GM21619 (cell line): ENCODE measurements around the gene MRTFA.
"Not testable (repeated sequence)": the region's sequence is repeated elsewhere in the genome, so short reads cannot be mapped to it uniquely, and the experiment has no call there.

Experiments
- ATAC-seq: cut with Tn5 transposase; IDR thresholded peaks from one replicate; pipeline ENCODE4 v1.9.1; 2021; ENCODE audit not compliant: unreplicated experiment

The MRTFA gene

DNA sequence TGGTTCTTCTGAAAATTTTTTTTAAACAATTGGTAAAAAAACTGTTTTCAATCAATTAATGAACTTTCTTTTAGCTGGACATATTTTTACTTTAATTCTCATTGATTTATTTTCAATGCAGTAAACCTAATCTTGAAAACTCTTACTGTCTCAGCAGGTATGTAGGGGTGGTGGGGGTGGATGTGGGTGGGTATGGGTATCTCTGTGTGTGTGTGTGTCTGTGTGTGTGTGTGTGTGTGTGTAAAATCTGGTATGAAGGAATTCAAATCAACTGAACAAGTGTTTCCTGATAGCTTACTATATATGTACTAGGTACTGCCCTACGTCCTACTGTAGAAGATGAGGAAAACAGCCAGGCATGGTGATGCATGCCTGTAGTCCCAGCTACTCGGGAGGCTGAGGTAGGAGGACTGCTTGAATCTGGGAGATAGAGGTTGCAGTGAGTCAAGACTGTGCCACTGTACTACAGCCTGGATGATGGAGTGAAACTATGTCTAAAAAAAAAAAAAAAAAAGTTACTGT lies 75.5 kb downstream of the MRTFA start:
- ATAC-seq = no peak

DNA sequence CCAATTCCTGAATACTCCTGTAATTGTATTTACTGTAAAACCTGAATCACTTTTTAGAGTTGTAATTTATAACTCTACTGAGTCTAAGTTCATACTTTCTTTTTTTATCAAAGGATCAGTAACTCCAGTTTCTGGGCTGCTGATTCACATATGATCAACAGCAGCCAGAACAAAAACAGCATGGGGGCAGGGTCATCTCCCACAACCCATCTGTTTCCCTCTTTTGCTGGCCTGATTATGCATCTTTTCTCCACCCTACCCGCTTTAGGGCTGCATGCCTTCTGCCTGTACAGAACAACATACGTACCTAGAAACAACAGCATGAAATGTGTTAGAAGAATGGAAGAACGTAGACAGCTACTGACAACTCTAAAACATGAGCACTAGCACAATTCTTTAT lies 76.0 kb downstream of the MRTFA start:
- ATAC-seq = no peak

DNA sequence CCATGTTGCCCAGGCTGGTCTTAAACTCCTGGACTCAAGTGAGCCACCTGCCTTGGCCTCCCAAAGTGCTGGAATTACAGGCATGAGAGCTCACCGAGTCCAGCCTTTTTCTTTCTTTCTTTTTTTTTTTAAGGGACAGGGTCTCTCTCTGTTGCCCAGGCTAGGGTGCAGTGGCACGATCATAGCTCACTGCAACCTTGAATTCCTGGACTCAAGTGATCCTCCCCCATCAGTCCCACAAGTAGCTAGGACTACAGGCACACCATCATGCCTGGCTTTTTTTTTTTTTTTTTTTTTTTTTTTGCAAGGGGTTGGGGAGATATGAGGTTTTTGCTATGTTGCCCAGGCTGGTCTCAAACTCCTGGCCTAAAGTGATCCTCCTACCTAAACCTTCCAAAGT lies 78.5 kb downstream of the MRTFA start:
- ATAC-seq = no peak

DNA sequence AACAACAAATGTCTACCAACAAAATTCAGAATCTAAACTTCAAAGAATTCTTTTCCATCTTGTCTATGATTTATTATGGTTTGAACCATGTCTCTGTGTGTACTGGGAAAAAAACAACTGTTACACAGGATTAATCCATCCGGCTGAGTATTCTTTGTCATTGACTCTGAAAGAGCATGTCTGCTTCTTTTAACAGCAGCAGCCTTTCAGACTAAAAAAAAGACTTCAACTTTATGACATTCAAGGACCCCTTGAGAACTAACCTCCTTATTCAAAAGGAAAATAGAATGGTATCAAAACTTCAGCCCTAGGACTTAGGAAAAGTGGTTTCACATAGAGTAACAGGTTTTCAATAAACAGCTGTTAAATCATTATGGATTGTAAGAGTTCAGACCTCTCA lies 79.9 kb downstream of the MRTFA start:
- ATAC-seq = no peak

DNA sequence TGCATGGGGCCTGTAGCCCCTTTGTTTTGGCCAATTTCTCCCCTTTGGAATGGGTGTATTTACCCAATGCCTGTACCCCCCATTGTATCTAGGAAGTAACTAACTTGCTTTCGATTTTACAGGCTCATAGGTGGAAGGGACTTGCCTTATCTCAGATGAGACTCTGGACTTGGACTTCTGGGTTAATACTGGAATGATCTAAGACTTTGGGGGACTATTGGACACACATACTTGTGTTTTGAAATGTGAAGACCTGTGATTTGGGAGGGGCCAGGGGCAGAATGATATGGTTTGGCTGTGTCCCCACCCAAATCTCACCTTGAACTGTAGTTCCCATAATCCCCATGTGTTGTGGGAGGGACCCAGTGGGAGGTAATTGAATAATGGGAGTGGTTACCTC lies 82.5 kb downstream of the MRTFA start:
- not testable (repeated sequence) for ATAC-seq

DNA sequence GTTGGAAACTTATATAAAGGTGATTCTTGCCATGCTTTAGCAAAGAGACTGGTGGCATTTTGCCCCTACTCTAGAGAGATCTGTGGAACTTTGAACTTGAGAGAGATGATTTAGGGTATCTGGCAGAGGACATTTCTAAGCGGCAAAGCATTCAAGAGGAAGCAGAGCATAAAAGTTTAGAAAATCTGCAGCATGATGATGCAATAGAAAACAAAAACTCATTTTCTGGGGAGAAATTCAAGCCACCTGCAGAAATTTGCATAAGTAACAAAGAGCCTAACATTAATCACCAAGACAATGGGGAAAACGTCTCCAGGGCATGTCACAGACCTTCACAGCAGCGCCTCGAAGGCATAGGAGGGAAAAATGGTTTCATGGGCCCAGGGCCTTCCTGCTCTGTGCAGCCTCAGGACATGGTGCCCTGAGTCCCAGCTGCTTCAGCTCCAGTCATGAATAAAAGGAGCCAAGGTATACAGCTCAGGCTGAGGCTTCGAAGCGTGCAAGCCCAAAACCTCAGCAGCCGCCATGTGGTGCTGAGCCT lies 83.4 kb downstream of the MRTFA start:
- no peak for ATAC-seq

DNA sequence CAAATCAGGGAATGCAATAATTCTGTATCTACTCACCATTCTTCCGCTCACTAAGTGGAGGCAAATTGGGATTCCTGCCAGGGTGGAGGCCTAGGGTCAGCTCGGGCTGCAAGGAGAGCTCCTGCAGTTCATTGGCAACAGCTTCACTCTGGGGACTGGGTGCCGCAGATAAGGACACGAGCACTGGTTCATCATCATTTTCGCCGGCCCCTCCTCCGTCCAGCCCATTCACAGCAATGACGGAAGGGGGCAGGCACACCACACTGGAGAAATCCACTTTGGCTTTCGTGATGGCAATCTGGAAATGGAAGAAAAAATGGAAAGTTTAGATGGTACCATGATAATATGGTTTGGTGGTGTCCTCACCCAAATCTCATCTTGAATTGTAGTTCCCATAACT lies 84.4 kb downstream of the MRTFA start:
- no peak for ATAC-seq

DNA sequence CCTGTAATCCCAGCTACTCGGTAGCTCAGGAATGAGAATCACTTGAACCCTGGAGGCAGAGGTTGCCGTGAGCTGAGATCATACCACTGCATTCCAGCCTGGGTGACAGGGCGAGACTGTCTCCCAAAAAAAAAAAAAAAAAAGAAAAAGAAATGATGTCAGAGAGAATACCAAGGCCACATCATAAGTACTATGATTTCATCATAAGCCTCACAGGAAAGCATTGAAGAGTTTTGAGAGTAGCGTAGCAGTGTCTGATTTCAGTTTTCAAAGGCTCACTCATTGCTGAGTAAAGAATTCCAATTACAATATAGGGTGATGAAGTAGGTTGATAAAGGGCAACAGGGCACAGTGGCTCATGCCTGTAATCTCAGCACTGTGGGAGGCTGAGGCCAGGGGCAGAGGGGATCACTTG lies 88.8 kb downstream of the MRTFA start:
- ATAC-seq = no peak

DNA sequence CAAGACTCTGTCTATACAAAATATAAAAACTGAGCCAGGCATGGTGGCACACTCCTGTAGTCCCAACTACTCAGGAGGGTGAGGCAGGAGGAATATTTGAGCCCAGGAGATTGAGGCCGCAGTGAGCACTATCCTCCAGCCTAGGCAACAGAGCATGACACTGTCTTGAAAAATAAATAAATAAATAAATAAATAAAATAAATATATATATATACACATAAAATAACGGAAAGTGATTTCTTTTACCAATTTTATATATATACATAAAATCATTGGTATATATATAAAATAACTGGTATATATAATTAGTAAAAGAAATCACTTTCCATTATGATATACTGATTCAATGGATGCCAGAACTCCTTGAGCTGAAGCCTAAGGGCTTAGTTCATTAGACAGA lies 91.8 kb downstream of the MRTFA start:
- no peak for ATAC-seq

DNA sequence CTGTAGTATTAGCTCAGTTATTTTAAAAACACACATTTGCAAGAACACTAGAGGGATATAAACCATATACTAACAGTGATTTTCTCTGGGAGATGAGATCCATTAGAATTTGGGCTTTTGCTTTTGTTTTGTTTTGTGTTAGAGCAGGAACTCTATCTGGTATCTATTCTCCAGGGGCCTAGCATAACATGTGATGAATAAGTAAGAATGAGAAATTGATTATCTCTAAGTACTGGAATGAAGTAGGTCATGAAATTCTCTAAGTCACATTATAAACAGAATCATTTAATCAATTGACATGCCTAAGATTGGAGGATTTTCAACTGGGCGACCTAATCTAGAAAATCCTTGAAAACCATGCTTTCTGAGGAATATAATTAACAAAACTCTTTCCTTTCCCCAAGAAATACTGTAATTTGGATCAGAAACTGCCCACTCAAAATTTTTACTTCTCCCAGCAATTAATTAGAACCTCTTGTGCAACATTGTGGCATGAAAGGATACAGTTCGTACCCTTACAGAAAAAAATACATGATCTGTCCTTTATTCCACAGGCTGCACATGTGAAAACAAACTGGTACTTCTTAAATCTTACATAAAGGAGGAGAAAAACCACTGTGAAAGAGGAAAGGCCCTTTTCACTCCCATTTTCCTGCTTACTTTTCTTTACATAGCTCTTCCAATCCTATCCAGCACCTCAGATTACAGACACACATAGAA lies 93.5 kb downstream of the MRTFA start:
- no peak for ATAC-seq

DNA sequence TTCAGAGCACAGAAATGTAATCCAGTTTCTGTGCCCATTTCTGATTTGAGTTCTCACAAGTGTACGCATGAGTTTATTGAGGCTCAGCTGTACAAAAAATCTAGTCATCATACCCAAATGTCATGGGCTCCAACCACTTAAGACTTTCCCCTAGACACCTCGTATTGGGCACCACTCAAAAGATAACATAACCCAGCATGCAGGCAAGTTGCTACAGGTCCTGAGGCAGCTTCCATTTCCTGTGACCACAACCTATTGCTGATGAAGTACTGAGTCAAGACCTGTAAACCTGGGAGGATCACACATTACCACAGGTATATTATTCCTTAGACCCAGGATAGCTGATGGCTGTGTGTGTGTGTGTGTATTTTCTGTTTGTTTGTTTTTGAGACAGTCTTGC lies 95.2 kb downstream of the MRTFA start:
- ATAC-seq = no peak

DNA sequence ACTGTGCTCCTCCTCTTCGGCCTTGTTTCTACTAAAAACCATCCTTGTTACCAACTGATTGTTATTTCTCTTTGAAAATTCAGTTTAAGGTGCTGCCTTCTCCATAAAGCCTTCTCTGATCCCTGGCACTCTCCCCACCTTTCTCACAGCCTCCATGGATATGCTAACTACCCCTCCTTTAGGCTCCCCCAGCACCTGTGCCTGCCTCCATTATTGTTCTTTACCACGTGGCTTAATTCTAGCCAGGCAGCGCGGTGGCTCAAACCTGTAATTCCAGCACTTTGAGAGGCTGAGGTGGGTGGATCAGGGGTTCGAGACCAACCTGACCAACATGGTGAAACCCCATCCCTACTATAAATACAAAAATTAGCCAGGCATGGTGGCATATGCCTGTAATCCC lies 96.3 kb downstream of the MRTFA start:
- ATAC-seq = no peak

DNA sequence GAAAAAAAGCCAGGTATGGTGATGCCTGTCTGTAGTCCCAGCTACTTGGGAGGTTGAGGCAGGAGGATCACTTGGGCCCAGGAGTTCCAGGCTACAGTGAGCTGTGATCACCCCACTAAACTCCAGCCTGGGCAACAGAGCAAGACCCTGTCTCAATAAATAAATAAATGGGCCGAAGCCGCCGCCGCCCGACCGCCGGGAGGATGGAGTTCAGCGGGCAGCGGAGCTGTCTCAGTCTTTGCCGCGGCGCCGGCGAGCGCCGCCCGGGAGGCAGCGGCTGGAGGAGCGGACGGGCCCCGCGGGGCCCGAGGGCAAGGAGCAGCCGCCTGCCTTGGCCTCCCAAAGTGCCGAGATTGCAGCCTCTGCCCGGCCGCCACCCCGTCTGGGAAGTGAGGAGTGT lies 100.4 kb downstream of the MRTFA start:
- not testable (repeated sequence) for ATAC-seq

DNA sequence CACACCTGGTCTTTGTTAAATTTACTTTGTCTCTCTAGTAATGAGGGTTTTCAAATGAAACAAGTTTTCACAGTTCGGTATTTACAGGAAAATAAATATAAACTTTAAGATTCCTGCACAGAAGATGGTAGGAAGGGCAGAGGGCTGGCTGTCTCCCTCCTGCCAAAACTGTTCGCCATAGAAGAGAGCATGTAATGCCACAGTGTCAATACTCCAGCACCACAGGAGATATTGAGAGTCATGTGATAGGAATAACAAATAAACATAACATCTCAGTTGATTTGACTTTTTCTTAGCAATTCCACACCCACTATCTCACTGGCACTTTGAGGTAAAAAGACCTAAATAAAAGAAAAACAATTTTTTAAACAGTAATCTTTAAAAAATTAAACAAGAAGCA lies 100.9 kb downstream of the MRTFA start:
- ATAC-seq = no peak

DNA sequence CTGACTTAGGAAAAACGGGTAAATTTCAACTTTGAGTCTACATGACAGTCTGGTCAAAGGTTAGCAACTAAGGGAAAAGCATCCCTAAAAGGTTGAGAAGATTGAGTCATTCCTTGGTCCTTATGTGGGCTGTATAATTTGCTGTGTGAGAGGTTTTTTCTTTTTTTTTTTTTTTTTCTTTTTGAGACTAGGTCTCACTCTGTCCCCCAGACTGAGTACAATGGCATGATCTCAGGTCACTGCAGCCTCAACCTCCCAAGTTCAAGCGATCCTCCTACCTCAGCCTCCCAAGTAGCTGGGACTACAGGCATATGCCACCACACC lies 101.4 kb downstream of the MRTFA start:
- ATAC-seq = no peak

DNA sequence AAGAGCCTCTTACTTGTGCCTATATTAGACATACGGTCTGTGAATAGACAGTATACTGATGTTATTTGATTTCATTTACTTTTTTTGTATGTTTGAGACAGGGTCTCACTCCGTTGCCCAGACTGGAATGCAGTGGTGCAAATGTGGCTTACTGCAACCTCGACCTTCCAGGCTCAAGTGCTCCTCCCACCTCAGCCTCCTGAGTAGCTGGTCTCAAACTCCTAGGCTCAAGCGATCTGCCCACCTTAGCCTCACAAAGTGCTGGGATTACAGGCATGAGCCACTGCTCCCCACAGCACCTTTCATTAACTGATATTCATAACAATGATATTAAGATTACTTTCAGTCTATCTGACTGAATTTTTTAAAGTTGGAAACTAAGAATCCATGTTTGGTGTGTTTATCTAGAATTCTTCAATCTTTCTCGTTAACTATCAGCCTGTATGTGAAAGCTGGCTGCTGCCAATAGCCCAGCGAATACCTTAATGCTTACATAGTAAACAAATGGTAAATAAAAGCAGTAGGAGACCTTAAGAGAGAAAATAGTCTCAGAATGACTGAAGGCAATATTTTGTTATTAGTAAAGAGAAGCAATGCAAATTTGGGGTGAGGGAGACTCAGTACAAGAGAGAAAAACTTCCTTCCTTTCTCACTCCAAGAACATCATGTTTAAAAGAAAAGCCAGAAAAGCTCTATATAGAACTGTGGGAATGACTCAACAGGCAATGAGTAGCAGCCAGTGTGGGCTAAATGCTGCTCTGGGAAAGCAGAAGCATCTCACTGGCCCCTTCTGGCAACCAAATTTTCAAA lies 101.9 kb downstream of the MRTFA start:
- no peak for ATAC-seq

DNA sequence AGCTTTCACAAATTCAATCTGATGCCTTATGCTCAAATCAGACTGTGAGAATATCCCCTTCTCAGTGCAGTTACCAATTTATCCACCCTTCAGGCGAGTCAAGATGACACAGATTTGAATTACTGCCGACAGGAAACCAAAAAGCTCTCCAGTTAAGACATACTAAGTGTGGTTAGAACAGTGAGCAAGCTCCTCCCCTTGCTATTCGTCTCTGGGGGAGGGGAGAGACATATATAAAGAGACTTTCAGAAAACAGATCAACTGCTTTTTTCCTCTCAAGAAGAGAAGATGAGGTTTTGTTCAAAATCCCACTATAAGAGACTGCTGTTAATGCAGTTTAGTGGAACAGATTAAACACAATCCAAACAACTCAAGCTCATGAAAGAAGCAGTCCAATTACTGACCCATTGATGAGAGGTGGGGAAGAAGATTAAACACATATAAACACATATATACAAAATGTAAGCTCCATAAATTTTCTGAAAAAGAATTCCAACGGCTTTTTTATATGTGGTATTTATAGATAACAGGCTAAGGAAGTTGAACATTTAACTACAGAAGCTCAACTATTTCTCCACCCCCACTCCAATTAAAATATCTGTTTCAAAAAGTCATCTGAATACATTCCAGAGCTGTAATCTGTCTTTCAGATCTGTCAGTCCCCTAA lies 102.7 kb downstream of the MRTFA start:
- ATAC-seq = peak; percentile 78

DNA sequence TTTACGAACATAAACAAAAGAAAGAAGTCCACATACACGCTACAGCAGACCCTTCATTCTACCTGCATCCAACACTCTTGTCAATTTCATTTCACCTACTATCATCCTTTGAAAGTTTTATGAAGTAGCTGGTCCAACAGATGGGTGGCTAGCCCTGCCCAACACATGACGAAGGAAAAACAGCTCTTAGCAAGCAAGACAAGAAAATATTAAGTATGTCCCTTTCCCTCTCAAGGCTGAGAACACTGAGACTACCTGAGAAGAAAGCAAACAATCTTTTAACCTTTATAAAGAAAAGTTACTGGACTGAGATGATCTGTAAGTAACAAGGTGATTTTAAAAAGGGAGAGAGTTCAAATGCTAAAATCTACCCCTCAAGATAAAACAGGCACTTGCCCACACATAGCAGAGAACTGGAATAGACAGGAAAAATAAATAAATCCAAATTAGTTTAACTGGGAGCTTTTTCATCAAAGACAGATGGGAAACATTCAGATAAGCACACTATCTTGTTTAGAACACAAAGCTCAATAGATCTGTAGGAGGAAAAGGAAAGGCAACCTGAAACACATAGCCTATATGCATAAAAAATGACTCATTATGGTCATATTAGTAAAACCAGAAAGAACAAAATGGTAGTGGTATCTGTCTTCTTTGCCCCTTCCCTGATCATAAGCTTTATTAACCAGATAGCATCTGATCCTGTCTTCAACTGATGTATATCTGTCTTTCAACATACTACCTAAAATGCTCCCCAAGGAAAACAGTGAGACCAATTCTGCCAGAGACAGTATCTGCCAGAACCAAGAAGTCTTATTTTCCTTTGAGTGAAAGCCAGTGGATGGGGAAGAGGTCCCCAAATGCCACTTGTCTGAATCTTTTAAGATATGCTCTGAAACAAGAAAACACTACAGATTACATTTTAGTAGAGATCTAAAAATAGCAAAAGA lies 104.3 kb downstream of the MRTFA start:
- no peak for ATAC-seq

DNA sequence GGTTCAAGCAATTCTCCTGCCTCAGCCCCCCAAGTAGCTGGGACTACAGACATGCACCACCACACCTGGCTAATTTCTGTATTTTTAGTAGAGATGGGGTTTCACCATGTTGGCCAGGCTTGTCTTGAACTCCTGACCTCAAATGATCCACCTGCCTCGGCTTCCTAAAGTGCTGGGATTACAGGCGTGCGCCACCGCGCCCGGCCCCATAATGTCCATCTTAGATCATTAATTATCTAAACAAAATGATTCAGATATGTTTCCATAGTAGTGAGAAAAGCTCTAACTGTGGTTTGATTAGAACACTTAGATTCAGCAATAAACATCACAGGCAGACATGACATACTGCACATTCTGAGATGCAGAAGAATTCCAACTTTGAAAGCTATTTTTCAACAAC lies 106.1 kb downstream of the MRTFA start:
- ATAC-seq = not testable (repeated sequence)

DNA sequence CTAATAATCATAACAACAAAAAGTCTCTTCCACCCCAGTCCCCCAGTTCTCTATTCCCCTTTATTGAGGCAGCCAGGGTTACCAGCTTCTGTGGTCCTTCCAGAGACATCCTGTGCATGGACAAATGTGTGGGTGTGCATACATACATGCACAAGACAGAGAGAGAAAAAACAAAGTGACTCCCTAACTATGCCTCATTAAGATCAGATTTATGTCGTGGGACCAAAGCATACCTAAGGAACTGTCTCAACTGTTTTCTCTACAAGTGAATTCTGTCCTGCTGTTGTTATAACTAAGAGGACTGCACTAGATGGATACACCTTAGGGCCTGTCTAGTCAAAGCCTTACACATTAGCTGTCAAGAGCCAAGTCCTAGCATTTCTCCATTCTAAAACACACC lies 106.7 kb downstream of the MRTFA start:
- no peak for ATAC-seq

DNA sequence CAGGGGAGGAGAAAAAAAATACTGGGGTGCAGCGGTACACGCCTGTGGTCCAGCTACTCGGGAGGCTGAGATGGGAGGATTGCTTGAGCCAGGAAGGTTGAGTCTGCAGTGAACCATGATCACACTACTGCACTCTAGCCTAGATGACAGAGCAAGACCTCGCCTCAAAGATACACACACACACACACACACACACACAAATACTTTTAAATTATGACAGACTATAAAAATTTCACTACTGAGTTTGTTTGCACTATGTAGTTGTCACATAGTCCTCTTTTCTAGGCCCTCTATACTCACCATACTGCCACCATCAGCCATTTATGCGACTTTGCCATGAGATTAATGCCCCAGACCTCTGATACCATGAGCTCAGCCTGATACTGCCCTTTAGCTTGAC lies 109.6 kb downstream of the MRTFA start:
- no peak for ATAC-seq
